H9 (cell line): Measurements from ENCODE around the gene SLC9A9. TPM values are rescaled to one million over a fixed set of nuclear protein-coding genes. Genes with fewer than 3 reads are reported as not detected.

ENCODE experiments used
- DNase-seq: peaks from one replicate; pipeline ENCODE4 v3.0.0-alpha.2; 2017
- H2AFZ ChIP-seq: one replicate; pipeline ENCODE4 v1.6.1; 2013; ENCODE audit warnings: mild to moderate bottlenecking, low read length, control low read depth, moderate library complexity
- H2AK5ac ChIP-seq: 2 replicates; pipeline ENCODE4 v1.6.1; 2013; ENCODE audit warnings: low read length, control low read depth, mixed read lengths; ENCODE audit not compliant: insufficient read length
- H2BK120ac ChIP-seq: one replicate; pipeline ENCODE4 v1.6.1; 2013; ENCODE audit warnings: low read depth, mild to moderate bottlenecking, low read length, control low read depth, inconsistent platforms; ENCODE audit not compliant: poor library complexity, severe bottlenecking
- H2BK12ac ChIP-seq: 2 replicates; pipeline ENCODE4 v1.6.1; 2013; ENCODE audit warnings: low read length, control low read depth, mixed read lengths, low read depth; ENCODE audit not compliant: insufficient read length
- H2BK15ac ChIP-seq: 2 replicates; pipeline ENCODE4 v1.6.1; 2013; ENCODE audit warnings: low read depth, low read length, control low read depth
- H2BK20ac ChIP-seq: one replicate; pipeline ENCODE4 v1.6.1; 2013; ENCODE audit warnings: low read depth, mild to moderate bottlenecking, low read length, control low read depth, inconsistent platforms; ENCODE audit not compliant: poor library complexity, severe bottlenecking
- H2BK5ac ChIP-seq: 2 replicates; pipeline ENCODE4 v1.6.1; 2013; ENCODE audit warnings: low read length, control low read depth, mixed read lengths; ENCODE audit not compliant: insufficient read length
- H3K14ac ChIP-seq: 2 replicates; pipeline ENCODE4 v1.6.1; 2013; ENCODE audit warnings: low read length, control low read depth; ENCODE audit not compliant: insufficient read depth
- H3K18ac ChIP-seq: 2 replicates; pipeline ENCODE4 v1.6.1; 2013; ENCODE audit warnings: low read depth, mild to moderate bottlenecking, mixed read lengths, low read length, control low read depth; ENCODE audit not compliant: insufficient read length
- H3K23ac ChIP-seq: 2 replicates; pipeline ENCODE4 v1.6.1; 2013; ENCODE audit warnings: low read length, control low read depth, mixed read lengths, low read depth; ENCODE audit not compliant: insufficient read length
- H3K23me2 ChIP-seq: 2 replicates; pipeline ENCODE4 v1.6.1; 2013; ENCODE audit warnings: low read depth, mild to moderate bottlenecking, mixed read lengths, low read length, control low read depth; ENCODE audit not compliant: insufficient read length, poor library complexity, severe bottlenecking
- H3K27ac ChIP-seq: 2 replicates; pipeline ENCODE4 v1.5.1; 2013; ENCODE audit warnings: low read length, control low read depth, mixed read lengths, low read depth; ENCODE audit not compliant: insufficient read length
- H3K27me3 ChIP-seq: 2 replicates; pipeline ENCODE4 v1.6.1; 2013; ENCODE audit warnings: low read length, control low read depth, inconsistent platforms; ENCODE audit not compliant: insufficient read depth
- H3K4ac ChIP-seq: 2 replicates; pipeline ENCODE4 v1.6.1; 2013; ENCODE audit warnings: low read depth, mild to moderate bottlenecking, control low read depth, inconsistent platforms, low read length, moderate library complexity
- H3K4me1 ChIP-seq: 2 replicates; pipeline ENCODE4 v1.6.1; 2013; ENCODE audit warnings: low read length, control low read depth, inconsistent platforms; ENCODE audit not compliant: insufficient read depth
- H3K4me2 ChIP-seq: 2 replicates; pipeline ENCODE4 v1.6.1; 2013; ENCODE audit warnings: low read length, control low read depth, mixed read lengths; ENCODE audit not compliant: insufficient read length, insufficient read depth
- H3K56ac ChIP-seq: 2 replicates; pipeline ENCODE4 v1.6.1; 2013; ENCODE audit warnings: low read depth, mild to moderate bottlenecking, mixed read lengths, low read length, control low read depth; ENCODE audit not compliant: insufficient read length
- H3K79me1 ChIP-seq: 2 replicates; pipeline ENCODE4 v1.6.1; 2013; ENCODE audit warnings: low read depth, mild to moderate bottlenecking, moderate library complexity, low read length, control low read depth, inconsistent platforms; ENCODE audit not compliant: insufficient read depth, poor library complexity, severe bottlenecking
- H3K79me2 ChIP-seq: 2 replicates; pipeline ENCODE4 v1.6.1; 2013; ENCODE audit warnings: low read length, control low read depth, inconsistent platforms; ENCODE audit not compliant: insufficient read depth
- H3K9ac ChIP-seq: 2 replicates; pipeline ENCODE4 v1.6.1; 2013; ENCODE audit warnings: low read length, control low read depth, mixed read lengths; ENCODE audit not compliant: insufficient read length; ENCODE audit errors: extremely low read depth
- H3K9me3 ChIP-seq: one replicate; pipeline ENCODE4 v1.6.1; 2013; ENCODE audit warnings: low read depth, low read length, inconsistent platforms; ENCODE audit not compliant: control insufficient read depth
- H3T11ph ChIP-seq: one replicate; pipeline ENCODE4 v1.6.1; 2013; ENCODE audit warnings: mild to moderate bottlenecking, low read length, control low read depth, inconsistent platforms
- H4K20me1 ChIP-seq: one replicate; pipeline ENCODE4 v1.6.1; 2013; ENCODE audit not compliant: control insufficient read depth, insufficient read length, insufficient read depth
- H4K5ac ChIP-seq: 2 replicates; pipeline ENCODE4 v1.6.1; 2013; ENCODE audit warnings: low read depth, mild to moderate bottlenecking, mixed read lengths, low read length, control low read depth; ENCODE audit not compliant: insufficient read length
- H4K8ac ChIP-seq: replicated peaks from 2 replicates; pipeline ENCODE4 v1.6.1; 2013; ENCODE audit warnings: low read length, control low read depth, mixed read lengths, low read depth; ENCODE audit not compliant: insufficient read length
- H4K91ac ChIP-seq: 2 replicates; pipeline ENCODE4 v1.6.1; 2013; ENCODE audit warnings: low read depth, mild to moderate bottlenecking, moderate library complexity, mixed read lengths, low read length, control low read depth; ENCODE audit not compliant: insufficient read length
- H3K27ac Mint-ChIP-seq, 3 experiments: 2 replicates in 2 of 3; 3 replicates in 1 of 3; pipeline ENCODE4 v1.8.0; 2020 to 2021; ENCODE audit warnings: mixed read lengths in 3 of 3, mild to moderate bottlenecking in 1 of 3, moderate library complexity in 1 of 3
- H3K27me3 Mint-ChIP-seq: 2 replicates; pipeline ENCODE4 v1.8.0; 2021; ENCODE audit warnings: low read depth, mild to moderate bottlenecking, moderate library complexity, mixed read lengths
- H3K36me3 Mint-ChIP-seq, 3 experiments: 2 replicates in 2 of 3; 3 replicates in 1 of 3; pipeline ENCODE4 v1.8.0; 2020 to 2021; ENCODE audit warnings: low read depth in 3 of 3, mixed read lengths in 3 of 3; ENCODE audit not compliant: insufficient read depth in 1 of 3
- H3K4me1 Mint-ChIP-seq, 2 experiments: 2 replicates each; pipeline ENCODE4 v1.8.0; 2020; ENCODE audit warnings: mixed read lengths in 2 of 2
- H3K4me3 Mint-ChIP-seq, 2 experiments: 2 replicates in 1 of 2; 3 replicates in 1 of 2; pipeline ENCODE4 v1.8.0; 2020 to 2021; ENCODE audit warnings: mild to moderate bottlenecking in 2 of 2, mixed read lengths in 2 of 2, moderate library complexity in 1 of 2
- H3K9me3 Mint-ChIP-seq, 2 experiments: 2 replicates in 1 of 2; 3 replicates in 1 of 2; pipeline ENCODE4 v1.8.0; 2020; ENCODE audit warnings: mild to moderate bottlenecking in 2 of 2, mixed read lengths in 2 of 2, moderate library complexity in 1 of 2
- WGBS: extraction: QIAGEN DNeasy Blood & Tissue Kit; methylation state at CpG from one replicate; pipeline ENCODE4 v1.1.7; 2013; ENCODE audit warnings: missing lambda C conversion rate, low lambda C conversion rate, mixed read lengths; ENCODE audit not compliant: insufficient read length; ENCODE audit errors: extremely low coverage; 5-methylcytosine and 5-hydroxymethylcytosine counted together
- total RNA-seq: library from RNA; stranded (reverse); gene quantifications from 2 replicates; pipeline ENCODE4 v1.2.1, GENCODE V29; 2021
- TF ChIP-seq, protein P1 (sequence below): fragments of 200-600 bp; sonication (generic); conservative IDR thresholded peaks from 3 replicates; pipeline ENCODE4 v1.8.0; 2021; ENCODE audit warnings: antibody characterized with exemption, mild to moderate bottlenecking

The SLC9A9 gene
- total RNA-seq, 1 experiment from 2014 or later: 0.35 TPM

DNA sequence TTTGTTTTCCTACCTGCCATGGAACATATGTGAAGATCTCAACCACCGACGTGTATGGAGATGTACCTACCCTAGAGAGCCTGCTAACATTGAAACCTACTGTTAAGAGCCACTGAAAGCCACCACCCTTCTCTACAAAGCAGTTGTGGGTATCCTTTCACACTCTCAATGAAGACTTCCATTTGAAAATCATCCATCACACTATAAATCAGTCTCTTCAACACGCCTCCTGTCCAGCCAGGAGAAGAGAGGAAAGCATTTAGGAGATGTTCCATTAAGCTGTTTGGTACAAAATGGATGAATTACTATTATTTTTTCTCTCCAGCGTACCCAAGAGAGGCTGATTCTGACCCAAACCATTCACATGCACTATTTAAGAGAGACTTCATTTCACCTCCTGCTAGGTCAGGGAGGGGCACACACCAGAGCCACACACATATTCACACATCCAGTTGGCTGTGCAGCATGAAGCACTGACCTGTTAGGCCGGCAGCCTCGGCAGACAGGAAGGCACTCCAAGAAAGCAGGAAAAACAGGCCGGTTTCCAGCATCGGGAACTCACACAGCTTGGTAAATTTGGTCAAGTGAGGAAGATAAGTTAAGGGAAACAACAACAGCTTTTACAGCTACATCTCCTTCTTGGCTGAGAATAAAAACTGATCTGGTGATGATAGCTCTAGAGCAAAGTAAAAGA is 274.5 kb downstream of the SLC9A9 start:
- DNase-seq: no peak
- H3K79me2 ChIP-seq: no peaks in the 10 kb centered on the region
- H3K4me1 Mint-ChIP-seq: peaks cover 5 to 6% of the 10 kb centered on the region in 2 experiments; a peak in 2 of 4 replicates
- no peaks in the 10 kb centered on the region; the same call in 1 of the 2 replicates for H3K27me3 Mint-ChIP-seq
- H3K9me3 ChIP-seq: no peaks in the 10 kb centered on the region
- no peaks in the 10 kb centered on the region for H3K9me3 Mint-ChIP-seq
- no peak overlapping the region for H3K23ac ChIP-seq
- no peaks in the 10 kb centered on the region for H3K79me1 ChIP-seq
- H2BK12ac ChIP-seq: no peak overlapping the region
- no peak overlapping the region for H2BK15ac ChIP-seq
- no peaks in the 10 kb centered on the region for H3K27me3 ChIP-seq
- H4K91ac ChIP-seq: no peak overlapping the region
- H3K27ac ChIP-seq: no peak overlapping the region
- H3K56ac ChIP-seq: no peak overlapping the region
- TF ChIP-seq, protein P1, sequence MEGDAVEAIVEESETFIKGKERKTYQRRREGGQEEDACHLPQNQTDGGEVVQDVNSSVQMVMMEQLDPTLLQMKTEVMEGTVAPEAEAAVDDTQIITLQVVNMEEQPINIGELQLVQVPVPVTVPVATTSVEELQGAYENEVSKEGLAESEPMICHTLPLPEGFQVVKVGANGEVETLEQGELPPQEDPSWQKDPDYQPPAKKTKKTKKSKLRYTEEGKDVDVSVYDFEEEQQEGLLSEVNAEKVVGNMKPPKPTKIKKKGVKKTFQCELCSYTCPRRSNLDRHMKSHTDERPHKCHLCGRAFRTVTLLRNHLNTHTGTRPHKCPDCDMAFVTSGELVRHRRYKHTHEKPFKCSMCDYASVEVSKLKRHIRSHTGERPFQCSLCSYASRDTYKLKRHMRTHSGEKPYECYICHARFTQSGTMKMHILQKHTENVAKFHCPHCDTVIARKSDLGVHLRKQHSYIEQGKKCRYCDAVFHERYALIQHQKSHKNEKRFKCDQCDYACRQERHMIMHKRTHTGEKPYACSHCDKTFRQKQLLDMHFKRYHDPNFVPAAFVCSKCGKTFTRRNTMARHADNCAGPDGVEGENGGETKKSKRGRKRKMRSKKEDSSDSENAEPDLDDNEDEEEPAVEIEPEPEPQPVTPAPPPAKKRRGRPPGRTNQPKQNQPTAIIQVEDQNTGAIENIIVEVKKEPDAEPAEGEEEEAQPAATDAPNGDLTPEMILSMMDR: no peak
- H3T11ph ChIP-seq: no peak overlapping the region
- no peak overlapping the region for H2AFZ ChIP-seq
- H3K27ac Mint-ChIP-seq: no peak overlapping the region
- no peak overlapping the region for H3K9ac ChIP-seq
- no peak overlapping the region for H3K4ac ChIP-seq
- no peaks in the 10 kb centered on the region for H3K4me1 ChIP-seq
- no peak overlapping the region for H4K8ac ChIP-seq
- no peak overlapping the region for H2BK20ac ChIP-seq
- H3K36me3 Mint-ChIP-seq: no peaks in the 10 kb centered on the region
- no peak overlapping the region for H3K14ac ChIP-seq
- H3K4me3 Mint-ChIP-seq: no peak overlapping the region; a peak in 1 of 5 replicates
- H3K4me2 ChIP-seq: no peak overlapping the region
- no peak overlapping the region for H2BK120ac ChIP-seq
- no CpG with 5 or more reads among the region's 8 CpGs for WGBS
- H3K23me2 ChIP-seq: no peaks in the 10 kb centered on the region
- no peak overlapping the region for H2BK5ac ChIP-seq
- no peak overlapping the region for H3K18ac ChIP-seq
- H4K20me1 ChIP-seq: no peaks in the 10 kb centered on the region
- no peak overlapping the region for H2AK5ac ChIP-seq
- no peak overlapping the region for H4K5ac ChIP-seq
